HG03159 (cell line): ENCODE measurements around the gene FBXL3.
A peak's percentile ranks its signal among the peaks of the same experiment; 100 is the strongest.

Experiments
- ATAC-seq: cut with Tn5 transposase; IDR thresholded peaks from one replicate; pipeline ENCODE4 v1.9.1; 2021; ENCODE audit warnings: mild to moderate bottlenecking, moderate library complexity; ENCODE audit not compliant: unreplicated experiment

FBXL3 gene

GRCh38 chr13:77026861-77027621 lies at the start of gene FBXL3:
TSS of gene FBXL3 (minus strand) at chr13:77027159. CDS start at chr13:77021860, 5,299 bp downstream.
- peak; percentile 55 for ATAC-seq

- no peak for ATAC-seq
Measured at GRCh38 chr13:77067519-77067918, 40.6 kb upstream of the FBXL3 start.

- no peak for ATAC-seq
Measured at GRCh38 chr13:77065461-77066147, 38.6 kb upstream of the FBXL3 start.

GRCh38 chr13:77062097-77062496 lies 35.1 kb upstream of the FBXL3 start:
- ATAC-seq, result no peak

GRCh38 chr13:77061362-77061761 lies 34.4 kb upstream of the FBXL3 start:
- no peak for ATAC-seq

- ATAC-seq, result no peak
Measured at GRCh38 chr13:77056886-77057285, 29.9 kb upstream of the FBXL3 start.

- no peak for ATAC-seq
Measured at GRCh38 chr13:77056382-77056781, 29.4 kb upstream of the FBXL3 start.

GRCh38 chr13:77055158-77055557 lies 28.2 kb upstream of the FBXL3 start:
- ATAC-seq, result no peak

GRCh38 chr13:77053192-77053591 lies 26.2 kb upstream of the FBXL3 start:
- ATAC-seq, result no peak

- ATAC-seq, result no peak
Measured at GRCh38 chr13:77048681-77049080, 21.7 kb upstream of the FBXL3 start.

GRCh38 chr13:77047649-77048343 lies 20.8 kb upstream of the FBXL3 start:
- ATAC-seq, result no peak

GRCh38 chr13:77042566-77043177 lies 15.7 kb upstream of the FBXL3 start:
- ATAC-seq, result no peak

- no peak for ATAC-seq
Measured at GRCh38 chr13:77040835-77041234, 13.9 kb upstream of the FBXL3 start.

GRCh38 chr13:77040076-77040475 lies 13.1 kb upstream of the FBXL3 start:
- no peak for ATAC-seq

- ATAC-seq, result no peak
Measured at GRCh38 chr13:77038907-77039480, 12.0 kb upstream of the FBXL3 start.

GRCh38 chr13:77036279-77036678 lies 9.3 kb upstream of the FBXL3 start:
- no peak for ATAC-seq

GRCh38 chr13:77034881-77035280 lies 7.9 kb upstream of the FBXL3 start:
- ATAC-seq, result no peak

- no peak for ATAC-seq
Measured at GRCh38 chr13:77033717-77034302, 6.9 kb upstream of the FBXL3 start.

- ATAC-seq, result no peak
Measured at GRCh38 chr13:77031656-77032243, 4.8 kb upstream of the FBXL3 start.

GRCh38 chr13:77029436-77029835 lies 2.5 kb upstream of the FBXL3 start:
- ATAC-seq, result no peak
